Measurements from ENCODE around the gene CLOCK.

Gene CLOCK

DNA sequence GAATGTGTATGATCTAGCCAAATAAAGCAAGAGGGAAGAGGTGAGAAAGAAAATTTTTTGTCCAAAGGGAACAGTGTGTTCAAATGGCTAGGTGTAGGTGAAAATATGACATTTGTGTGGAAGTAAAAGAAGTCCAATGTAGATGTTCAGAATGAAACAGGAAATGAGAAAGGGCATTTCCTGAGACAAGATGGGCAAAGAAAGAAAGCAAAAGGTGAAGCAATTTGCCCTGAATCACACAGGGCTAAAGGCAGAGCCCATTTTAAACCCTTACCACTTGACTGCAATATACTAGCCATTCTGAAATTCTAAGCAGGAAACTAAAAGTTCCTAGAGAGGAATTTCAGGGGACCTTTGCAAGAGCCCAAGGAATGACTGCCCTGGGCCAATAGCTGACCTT lies 36.0 kb downstream of the CLOCK start:
- peaks cover 4% of the 10 kb centered on the region for H3K36me3 ChIP-seq (ENCODE audit: control insufficient read depth, insufficient read depth, low read length, severe bottlenecking)
- H3K4me3 ChIP-seq (ENCODE audit: low read length) = no peak overlapping the region
- H3K9ac ChIP-seq (ENCODE audit: low read length) = no peak overlapping the region
- DNase-seq (ENCODE audit: low read depth) = no peak
- H3K27me3 ChIP-seq (replicated peaks; ENCODE audit: control insufficient read depth, insufficient read depth, low read length) = no peaks in the 10 kb centered on the region
- H3K4me1 ChIP-seq (ENCODE audit: control insufficient read depth, insufficient read depth, low read length) = peaks cover 19% of the 10 kb centered on the region
- H3K9me3 ChIP-seq (ENCODE audit: control insufficient read depth, low read length) = no peaks in the 10 kb centered on the region

DNA sequence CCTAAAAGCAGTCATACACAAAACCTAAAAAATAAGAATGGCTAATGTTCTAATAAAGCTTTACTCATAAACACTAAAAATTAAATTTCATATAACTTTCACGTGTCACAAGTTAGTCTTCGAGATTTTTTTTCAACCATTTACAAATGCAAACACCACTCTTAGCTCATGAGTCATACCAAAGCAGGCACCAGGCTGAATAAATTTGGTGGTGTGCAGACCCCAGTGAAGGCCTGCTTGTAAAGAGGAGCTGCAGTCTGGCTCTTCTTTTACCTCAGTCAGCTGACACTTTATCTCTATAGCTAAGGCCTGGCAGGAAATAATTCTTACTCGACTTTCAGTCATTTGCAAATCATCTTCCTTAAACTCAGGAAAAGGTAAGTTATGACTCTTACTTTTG lies 37.4 kb downstream of the CLOCK start:
- Histone ChIP-seq H3K27me3 (replicated peaks; ENCODE audit: control insufficient read depth, insufficient read depth, low read length) (no peaks in the 10 kb centered on the region), H3K36me3 (ENCODE audit: control insufficient read depth, insufficient read depth, low read length, severe bottlenecking) (peaks cover 4% of the 10 kb centered on the region)

DNA sequence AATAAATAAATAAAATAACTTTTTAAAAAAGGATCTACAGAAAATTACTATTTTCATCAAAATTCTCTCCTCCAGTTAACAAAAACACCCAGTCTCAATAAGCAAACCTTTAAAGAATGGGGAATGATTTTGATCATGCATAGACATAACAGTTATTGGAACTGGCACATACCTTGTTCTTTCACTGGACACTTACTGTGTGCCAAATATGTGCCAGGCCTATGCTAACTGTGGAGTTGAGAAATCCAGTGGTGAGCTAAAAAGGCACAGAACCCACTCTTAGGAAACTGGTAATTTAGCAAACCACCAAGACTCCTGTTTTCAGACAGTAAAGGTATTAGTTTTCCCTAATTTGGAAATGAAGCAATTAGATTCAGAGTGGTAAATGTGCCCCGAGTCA lies 39.1 kb downstream of the CLOCK start:
- H3K9ac ChIP-seq (ENCODE audit: low read length) = no peak overlapping the region
- H3K27me3 ChIP-seq (replicated peaks; ENCODE audit: control insufficient read depth, insufficient read depth, low read length) = no peaks in the 10 kb centered on the region

More for the DNA sequence above, 37.4 kb downstream of the CLOCK start:
- no peak for DNase-seq (ENCODE audit: low read depth)
- no peak overlapping the region for H3K4me3 ChIP-seq (ENCODE audit: low read length)
- no peaks in the 10 kb centered on the region for H3K9me3 ChIP-seq (ENCODE audit: control insufficient read depth, low read length)
- no peak overlapping the region for H3K9ac ChIP-seq (ENCODE audit: low read length)
- peaks cover 14% of the 10 kb centered on the region for H3K4me1 ChIP-seq (ENCODE audit: control insufficient read depth, insufficient read depth, low read length)

DNA sequence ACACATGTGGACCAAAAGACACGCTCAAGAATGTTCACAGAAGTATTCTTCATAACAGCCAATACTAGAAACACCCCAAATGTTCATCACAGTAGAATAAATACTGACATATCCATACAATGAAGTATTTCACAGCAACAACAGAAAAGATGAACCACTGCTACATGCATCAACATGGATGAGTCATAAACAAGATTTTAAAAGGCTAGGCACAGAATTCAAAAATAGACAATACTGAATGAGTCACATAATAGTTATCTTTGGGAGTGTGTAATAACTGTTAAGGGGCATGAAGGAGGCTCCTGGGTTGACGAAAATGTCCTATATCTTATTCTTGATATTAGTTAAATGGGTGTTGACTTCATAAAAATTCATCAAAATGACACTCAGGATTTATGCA lies 43.5 kb downstream of the CLOCK start:
- no peaks in the 10 kb centered on the region for H3K9me3 ChIP-seq (ENCODE audit: control insufficient read depth, low read length)
- peak; percentile 62 for DNase-seq (ENCODE audit: low read depth)
- H3K9ac ChIP-seq (ENCODE audit: low read length) = no peak overlapping the region
- H3K27me3 ChIP-seq (replicated peaks; ENCODE audit: control insufficient read depth, insufficient read depth, low read length) = no peaks in the 10 kb centered on the region
- no peaks in the 10 kb centered on the region for H3K36me3 ChIP-seq (ENCODE audit: control insufficient read depth, insufficient read depth, low read length, severe bottlenecking)
- peaks cover 18% of the 10 kb centered on the region for H3K4me1 ChIP-seq (ENCODE audit: control insufficient read depth, insufficient read depth, low read length)
- H3K4me3 ChIP-seq (ENCODE audit: low read length) = peak overlapping the region; percentile 3

More for the DNA sequence above, 39.1 kb downstream of the CLOCK start:
- no peaks in the 10 kb centered on the region for H3K9me3 ChIP-seq (ENCODE audit: control insufficient read depth, low read length)
- H3K36me3 ChIP-seq (ENCODE audit: control insufficient read depth, insufficient read depth, low read length, severe bottlenecking) = peaks cover 4% of the 10 kb centered on the region
- peaks cover 21% of the 10 kb centered on the region for H3K4me1 ChIP-seq (ENCODE audit: control insufficient read depth, insufficient read depth, low read length)
- H3K4me3 ChIP-seq (ENCODE audit: low read length) = no peak overlapping the region
- DNase-seq (ENCODE audit: low read depth) = peak; percentile 25

DNA sequence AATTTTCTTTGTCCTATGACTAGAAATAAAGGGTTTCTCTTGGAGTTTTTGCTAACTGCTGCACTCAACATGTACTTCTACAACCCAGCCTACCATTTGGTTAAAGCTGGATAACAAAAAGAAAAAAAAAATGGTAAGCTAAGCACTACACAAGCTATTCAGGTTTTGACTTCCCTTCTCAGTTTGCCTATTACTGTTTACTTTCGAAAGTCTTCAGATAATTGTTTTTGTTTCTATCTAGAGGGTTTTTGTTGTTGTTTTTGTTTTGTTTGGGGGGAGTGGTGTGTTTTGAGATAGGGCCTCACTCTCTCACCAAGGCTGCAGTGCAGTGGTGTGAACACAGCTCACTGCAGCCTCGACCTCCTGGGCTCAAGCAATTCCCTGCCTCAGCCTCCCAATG lies 46.6 kb downstream of the CLOCK start:
- Histone ChIP-seq H3K27me3 (replicated peaks; ENCODE audit: control insufficient read depth, insufficient read depth, low read length) (no peaks in the 10 kb centered on the region), H3K4me3 (ENCODE audit: low read length) (no peak overlapping the region), H3K9me3 (ENCODE audit: control insufficient read depth, low read length) (no peaks in the 10 kb centered on the region), H3K36me3 (ENCODE audit: control insufficient read depth, insufficient read depth, low read length, severe bottlenecking) (no peaks in the 10 kb centered on the region), H3K9ac (ENCODE audit: low read length) (no peak overlapping the region), H3K4me1 (ENCODE audit: control insufficient read depth, insufficient read depth, low read length) (peaks cover 22% of the 10 kb centered on the region)
- no peak for DNase-seq (ENCODE audit: low read depth)

DNA sequence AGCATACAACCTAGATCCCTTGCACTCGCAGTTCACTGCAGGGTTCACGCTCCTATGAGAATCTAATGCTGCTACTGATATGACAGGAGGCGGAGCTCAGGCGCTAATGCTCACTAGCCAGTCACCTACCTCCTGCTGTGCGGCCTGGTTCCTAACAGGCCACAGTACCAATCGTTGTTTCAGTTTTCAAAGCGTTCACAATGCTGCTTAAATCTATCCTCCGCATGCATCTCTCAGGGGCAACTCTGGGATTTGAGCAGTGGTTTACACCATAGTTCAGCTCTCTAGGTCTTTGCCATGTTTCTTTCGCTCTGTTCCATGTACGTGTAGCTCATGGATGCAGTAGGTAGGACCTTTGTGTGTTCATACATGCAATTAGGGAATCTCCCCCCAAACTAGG lies 47.2 kb downstream of the CLOCK start:
- no peak for DNase-seq (ENCODE audit: low read depth)
- no peak overlapping the region for H3K4me3 ChIP-seq (ENCODE audit: low read length)
- H3K9me3 ChIP-seq (ENCODE audit: control insufficient read depth, low read length) = no peaks in the 10 kb centered on the region
- H3K36me3 ChIP-seq (ENCODE audit: control insufficient read depth, insufficient read depth, low read length, severe bottlenecking) = peaks cover 3% of the 10 kb centered on the region
- H3K27me3 ChIP-seq (replicated peaks; ENCODE audit: control insufficient read depth, insufficient read depth, low read length) = no peaks in the 10 kb centered on the region
- peaks cover 22% of the 10 kb centered on the region for H3K4me1 ChIP-seq (ENCODE audit: control insufficient read depth, insufficient read depth, low read length)
- H3K9ac ChIP-seq (ENCODE audit: low read length) = no peak overlapping the region

DNA sequence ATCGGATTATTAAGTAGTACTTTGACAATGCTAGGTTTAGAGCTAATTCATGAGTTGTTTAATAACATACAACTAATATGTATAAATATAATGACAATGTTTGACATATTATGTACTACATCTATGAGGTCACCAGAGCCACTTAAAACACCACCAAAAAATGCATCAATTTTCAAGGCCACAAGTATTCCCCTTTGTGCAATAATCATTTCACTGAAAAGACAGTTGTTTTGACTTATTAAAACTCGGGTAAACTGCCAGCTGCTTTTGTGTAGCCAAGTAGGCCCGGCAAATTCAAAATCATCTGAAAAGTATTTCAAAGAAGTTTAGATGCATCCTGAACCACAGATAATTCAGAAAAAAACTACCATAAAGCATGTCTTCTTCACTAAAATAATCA lies 48.7 kb downstream of the CLOCK start:
- Histone ChIP-seq H3K9ac (ENCODE audit: low read length) (no peak overlapping the region), H3K9me3 (ENCODE audit: control insufficient read depth, low read length) (no peaks in the 10 kb centered on the region), H3K4me1 (ENCODE audit: control insufficient read depth, insufficient read depth, low read length) (peaks cover 16% of the 10 kb centered on the region), H3K36me3 (ENCODE audit: control insufficient read depth, insufficient read depth, low read length, severe bottlenecking) (peaks cover 6% of the 10 kb centered on the region), H3K4me3 (ENCODE audit: low read length) (no peak overlapping the region), H3K27me3 (replicated peaks; ENCODE audit: control insufficient read depth, insufficient read depth, low read length) (no peaks in the 10 kb centered on the region)
- no peak for DNase-seq (ENCODE audit: low read depth)

DNA sequence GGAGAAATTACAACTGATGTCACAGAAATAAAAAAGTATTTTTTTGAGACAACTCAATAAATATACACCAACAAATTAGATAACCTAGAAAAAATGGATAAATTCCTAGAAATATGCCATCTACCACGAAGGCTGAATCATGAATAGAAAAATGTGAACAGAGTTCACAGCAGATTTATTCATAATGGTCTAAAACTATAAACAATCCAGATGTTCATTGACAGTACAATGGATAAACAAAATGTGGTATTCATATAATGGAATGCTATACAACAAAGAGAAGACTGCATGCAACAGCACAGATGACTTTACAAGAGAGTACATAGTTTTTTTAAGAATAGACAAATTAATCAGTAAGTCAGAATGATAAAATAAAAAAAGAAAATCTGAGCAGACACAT lies 55.2 kb downstream of the CLOCK start:
- Histone ChIP-seq H3K9me3 (ENCODE audit: control insufficient read depth, low read length) (peaks cover 4% of the 10 kb centered on the region), H3K4me3 (ENCODE audit: low read length) (no peak overlapping the region), H3K4me1 (ENCODE audit: control insufficient read depth, insufficient read depth, low read length) (peaks cover 10% of the 10 kb centered on the region), H3K27me3 (replicated peaks; ENCODE audit: control insufficient read depth, insufficient read depth, low read length) (no peaks in the 10 kb centered on the region), H3K9ac (ENCODE audit: low read length) (no peak overlapping the region), H3K36me3 (ENCODE audit: control insufficient read depth, insufficient read depth, low read length, severe bottlenecking) (peaks cover 27% of the 10 kb centered on the region)
- peak; percentile 64 for DNase-seq (ENCODE audit: low read depth)

DNA sequence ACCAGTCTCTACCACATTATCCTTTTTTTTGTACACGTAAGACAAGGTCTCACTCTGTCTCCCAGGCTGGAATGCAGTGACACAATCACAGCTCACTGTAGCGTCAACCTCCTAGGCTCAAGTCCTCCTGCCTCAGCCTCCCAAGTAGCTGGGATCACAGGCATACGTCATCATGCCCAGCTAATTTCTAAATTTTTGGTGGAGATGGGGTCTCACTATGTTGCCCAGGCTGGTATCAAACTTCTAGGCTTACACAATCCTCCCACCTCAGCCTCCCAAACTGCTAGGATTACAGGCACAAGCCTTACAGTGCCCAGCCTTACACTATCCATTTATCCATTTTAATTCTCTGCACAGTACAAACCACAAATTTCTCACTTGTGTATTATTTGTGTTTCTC lies 58.0 kb downstream of the CLOCK start:
- no peak for DNase-seq (ENCODE audit: low read depth)
- Histone ChIP-seq H3K27me3 (replicated peaks; ENCODE audit: control insufficient read depth, insufficient read depth, low read length) (no peaks in the 10 kb centered on the region), H3K9me3 (ENCODE audit: control insufficient read depth, low read length) (peaks cover 4% of the 10 kb centered on the region), H3K4me3 (ENCODE audit: low read length) (no peak overlapping the region), H3K4me1 (ENCODE audit: control insufficient read depth, insufficient read depth, low read length) (peaks cover 10% of the 10 kb centered on the region), H3K9ac (ENCODE audit: low read length) (no peak overlapping the region), H3K36me3 (ENCODE audit: control insufficient read depth, insufficient read depth, low read length, severe bottlenecking) (peaks cover 28% of the 10 kb centered on the region)

DNA sequence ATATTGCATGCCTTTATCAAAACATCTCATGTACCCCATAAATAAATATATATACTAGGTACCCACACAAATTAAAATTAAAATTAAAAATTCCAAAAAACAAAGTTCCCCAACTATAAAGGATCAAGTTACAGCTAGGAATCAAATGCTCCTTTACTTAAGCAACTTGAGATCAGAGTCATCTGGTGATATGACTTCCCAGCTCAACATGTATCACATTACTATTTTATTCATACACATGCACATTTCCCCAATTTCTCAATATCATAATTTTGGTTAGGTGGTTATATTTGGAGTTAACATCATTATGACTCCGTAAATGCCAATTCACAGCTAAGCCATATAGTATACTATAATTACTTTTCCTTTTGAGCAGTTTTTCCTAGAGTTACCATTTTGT lies 60.9 kb downstream of the CLOCK start:
- no peak overlapping the region for H3K9ac ChIP-seq (ENCODE audit: low read length)
- H3K4me1 ChIP-seq (ENCODE audit: control insufficient read depth, insufficient read depth, low read length) = no peaks in the 10 kb centered on the region
- H3K36me3 ChIP-seq (ENCODE audit: control insufficient read depth, insufficient read depth, low read length, severe bottlenecking) = peaks cover 41% of the 10 kb centered on the region
- no peak for DNase-seq (ENCODE audit: low read depth)
- no peak overlapping the region for H3K4me3 ChIP-seq (ENCODE audit: low read length)
- no peaks in the 10 kb centered on the region for H3K27me3 ChIP-seq (replicated peaks; ENCODE audit: control insufficient read depth, insufficient read depth, low read length)
- H3K9me3 ChIP-seq (ENCODE audit: control insufficient read depth, low read length) = peaks cover 4% of the 10 kb centered on the region

DNA sequence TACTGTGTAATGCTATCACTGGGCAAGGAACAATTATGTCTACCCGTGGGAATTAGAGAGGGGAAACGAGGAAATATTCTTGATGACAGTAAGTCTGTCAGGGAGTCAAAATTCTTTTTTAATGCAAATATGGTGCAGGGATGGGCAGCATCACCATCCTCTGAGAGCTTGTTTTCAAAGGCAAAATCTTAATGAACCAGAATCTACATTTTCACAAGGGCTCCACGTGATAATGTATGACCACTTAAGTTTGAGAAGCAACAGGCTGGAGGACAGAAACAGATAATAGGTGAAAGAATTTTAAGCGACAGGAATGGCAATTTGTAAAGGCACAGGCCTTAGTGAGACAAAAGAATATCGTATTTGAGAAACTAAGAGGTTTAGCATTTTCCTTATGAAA lies 63.4 kb downstream of the CLOCK start:
- H3K9me3 ChIP-seq (ENCODE audit: control insufficient read depth, low read length) = no peaks in the 10 kb centered on the region
- peaks cover 39% of the 10 kb centered on the region for H3K36me3 ChIP-seq (ENCODE audit: control insufficient read depth, insufficient read depth, low read length, severe bottlenecking)
- no peak overlapping the region for H3K9ac ChIP-seq (ENCODE audit: low read length)
- H3K27me3 ChIP-seq (replicated peaks; ENCODE audit: control insufficient read depth, insufficient read depth, low read length) = no peaks in the 10 kb centered on the region
- H3K4me3 ChIP-seq (ENCODE audit: low read length) = no peak overlapping the region
- no peak for DNase-seq (ENCODE audit: low read depth)
- H3K4me1 ChIP-seq (ENCODE audit: control insufficient read depth, insufficient read depth, low read length) = peaks cover 2% of the 10 kb centered on the region

DNA sequence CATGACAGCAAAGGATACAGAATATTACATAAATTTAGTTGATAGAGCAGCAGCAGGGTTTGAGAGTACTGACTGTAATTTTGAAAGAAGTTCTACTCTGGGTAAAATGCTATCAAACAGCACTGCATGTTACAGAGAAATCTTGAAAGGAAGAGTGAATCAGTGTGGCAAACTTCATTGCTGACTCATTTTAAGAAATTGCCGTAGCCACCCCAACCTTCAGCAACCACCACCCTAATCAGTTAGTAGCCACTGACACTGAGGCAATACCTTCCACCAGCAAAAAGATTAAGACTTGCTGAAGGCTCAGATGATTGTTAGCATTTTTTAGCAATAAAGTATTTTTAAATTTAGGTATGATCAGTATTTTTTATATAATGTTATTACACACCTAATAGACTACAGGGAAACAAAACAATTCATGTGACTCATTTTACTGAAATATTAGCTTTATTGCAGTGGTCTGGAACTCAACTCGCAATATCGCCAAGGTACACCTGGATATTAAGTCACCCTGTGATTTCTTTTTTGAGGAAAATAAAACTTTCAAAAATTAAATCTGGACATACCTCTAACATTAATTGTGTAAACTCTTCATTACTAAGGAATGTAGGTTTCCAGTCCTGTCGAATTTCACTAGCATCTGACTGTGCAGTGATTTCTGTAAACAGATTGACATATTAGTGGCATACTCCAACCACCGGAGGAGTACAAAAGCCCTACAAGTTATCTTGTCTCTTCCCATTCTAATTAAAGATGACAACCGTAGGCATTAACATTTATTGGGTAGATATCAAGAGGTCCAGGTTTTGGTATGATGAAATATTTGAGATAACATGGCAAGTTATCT lies 71.1 kb downstream of the CLOCK start:
- peaks cover 6% of the 10 kb centered on the region for H3K9me3 ChIP-seq (ENCODE audit: control insufficient read depth, low read length)
- no peak overlapping the region for H3K4me3 ChIP-seq (ENCODE audit: low read length)
- H3K4me1 ChIP-seq (ENCODE audit: control insufficient read depth, insufficient read depth, low read length) = peaks cover 26% of the 10 kb centered on the region
- H3K27me3 ChIP-seq (replicated peaks; ENCODE audit: control insufficient read depth, insufficient read depth, low read length) = no peaks in the 10 kb centered on the region
- H3K36me3 ChIP-seq (ENCODE audit: control insufficient read depth, insufficient read depth, low read length, severe bottlenecking) = peaks cover 25% of the 10 kb centered on the region
- H3K9ac ChIP-seq (ENCODE audit: low read length) = no peak overlapping the region
- peak; percentile 40 for DNase-seq (ENCODE audit: low read depth)
